Fibroblast of the aortic adventitia (primary cell): ENCODE data around the gene CLK2. TPM values are rescaled to one million over a fixed set of nuclear protein-coding genes. Genes with fewer than 3 reads are reported as not detected.
"Not testable (repeated sequence)": the region's sequence is repeated elsewhere in the genome, so short reads cannot be mapped to it uniquely, and the experiment has no call there.

Experiments used
- DNase-seq: peaks from one replicate; pipeline ENCODE4 v3.0.0-alpha.2; 2010; ENCODE audit warnings: low read depth
- H3K4me3 ChIP-seq: 2 replicates; pipeline ENCODE4 v1.5.1; 2011; ENCODE audit warnings: low read depth, mild to moderate bottlenecking, control low read depth, low read length, moderate library complexity
- total RNA-seq: library from RNA; depleted of rRNA; stranded (reverse); fragments of >200 nt; gene quantifications from 2 replicates; pipeline ENCODE4 v1.2.3, GENCODE V29; 2012; ENCODE audit warnings: low replicate concordance
- TF ChIP-seq, protein P1 (sequence below): IDR thresholded peaks from 2 replicates; pipeline ENCODE4 v1.5.1; 2011; ENCODE audit warnings: mild to moderate bottlenecking, low read length, control low read depth, inconsistent platforms; ENCODE audit not compliant: insufficient read depth

The CLK2 gene
- total RNA-seq, 1 donor: 29.7 TPM

GRCh38 chr1:155250633-155251449 is 22.5 kb downstream of the CLK2 start:
- DNase-seq: peak; percentile 92
- no peak overlapping the region for H3K4me3 ChIP-seq
- TF ChIP-seq, protein P1, sequence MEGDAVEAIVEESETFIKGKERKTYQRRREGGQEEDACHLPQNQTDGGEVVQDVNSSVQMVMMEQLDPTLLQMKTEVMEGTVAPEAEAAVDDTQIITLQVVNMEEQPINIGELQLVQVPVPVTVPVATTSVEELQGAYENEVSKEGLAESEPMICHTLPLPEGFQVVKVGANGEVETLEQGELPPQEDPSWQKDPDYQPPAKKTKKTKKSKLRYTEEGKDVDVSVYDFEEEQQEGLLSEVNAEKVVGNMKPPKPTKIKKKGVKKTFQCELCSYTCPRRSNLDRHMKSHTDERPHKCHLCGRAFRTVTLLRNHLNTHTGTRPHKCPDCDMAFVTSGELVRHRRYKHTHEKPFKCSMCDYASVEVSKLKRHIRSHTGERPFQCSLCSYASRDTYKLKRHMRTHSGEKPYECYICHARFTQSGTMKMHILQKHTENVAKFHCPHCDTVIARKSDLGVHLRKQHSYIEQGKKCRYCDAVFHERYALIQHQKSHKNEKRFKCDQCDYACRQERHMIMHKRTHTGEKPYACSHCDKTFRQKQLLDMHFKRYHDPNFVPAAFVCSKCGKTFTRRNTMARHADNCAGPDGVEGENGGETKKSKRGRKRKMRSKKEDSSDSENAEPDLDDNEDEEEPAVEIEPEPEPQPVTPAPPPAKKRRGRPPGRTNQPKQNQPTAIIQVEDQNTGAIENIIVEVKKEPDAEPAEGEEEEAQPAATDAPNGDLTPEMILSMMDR: peak; percentile 99

DNA sequence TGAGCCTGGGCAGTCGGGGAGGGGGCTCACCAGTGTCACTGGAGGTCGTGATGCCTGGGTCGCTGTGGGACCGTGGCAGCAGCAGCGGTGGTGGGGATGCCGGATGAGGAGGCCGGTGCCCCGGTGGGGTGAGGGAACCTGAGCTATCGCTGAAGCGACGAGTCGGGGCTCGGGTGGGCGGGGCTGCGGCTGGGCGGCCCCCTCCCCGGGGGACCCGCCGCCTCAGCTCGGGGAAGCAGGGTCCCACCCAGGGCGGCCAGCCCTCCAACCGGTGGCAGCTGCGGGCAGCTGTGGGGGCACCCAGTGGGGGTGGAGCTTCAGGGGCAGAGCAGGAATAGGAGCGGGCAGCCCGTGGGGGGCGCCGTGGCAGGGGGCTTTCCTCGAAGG is 23.1 kb downstream of the CLK2 start:
- H3K4me3 ChIP-seq: no peak overlapping the region
- TF ChIP-seq, protein P1: no peak
- DNase-seq: no peak

DNA sequence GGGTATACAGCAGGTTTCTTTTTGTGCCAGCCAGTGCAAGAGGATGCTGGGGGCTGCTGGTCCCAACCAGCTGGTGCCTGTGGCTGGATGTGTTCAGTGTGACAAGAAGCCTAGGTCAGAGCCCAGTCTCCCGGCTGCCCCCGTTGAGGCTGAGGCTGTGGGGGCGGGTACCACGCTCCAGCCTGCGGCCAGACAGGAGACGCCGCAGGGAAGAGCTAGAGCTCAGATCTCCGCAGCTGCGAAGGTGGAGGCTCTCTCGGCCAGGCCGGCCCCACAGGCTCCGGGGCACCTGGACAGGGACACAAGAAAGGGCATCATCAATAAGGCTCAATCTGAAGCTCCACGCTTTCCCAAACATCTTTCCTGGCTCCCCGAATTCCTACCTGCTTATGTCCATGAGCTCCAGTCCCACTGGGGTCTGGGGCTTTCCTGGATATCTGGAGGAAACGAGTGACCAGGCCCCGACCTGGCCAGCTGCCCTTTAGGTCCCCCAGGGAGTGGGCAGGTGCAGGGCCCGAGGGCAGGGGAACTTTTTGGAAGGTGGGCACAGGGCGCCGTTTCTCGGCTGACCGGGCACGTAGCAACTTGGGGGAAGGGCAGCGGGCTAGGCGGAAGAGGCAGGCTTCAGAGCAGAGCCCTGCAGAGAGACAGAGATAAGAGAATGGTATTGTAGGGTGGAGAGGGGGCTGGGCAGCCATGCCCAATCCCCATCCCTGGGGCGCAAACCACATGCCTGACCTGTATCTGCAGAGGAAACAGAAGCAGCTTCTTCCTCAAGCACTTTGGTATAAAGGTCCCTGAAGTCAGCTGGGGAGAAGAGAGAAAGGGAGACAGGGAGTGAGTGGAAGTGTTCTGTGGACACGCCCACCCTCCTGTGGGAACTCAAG is 25.4 kb downstream of the CLK2 start:
- no peak for DNase-seq
- TF ChIP-seq, protein P1: no peak
- no peak overlapping the region for H3K4me3 ChIP-seq

DNA sequence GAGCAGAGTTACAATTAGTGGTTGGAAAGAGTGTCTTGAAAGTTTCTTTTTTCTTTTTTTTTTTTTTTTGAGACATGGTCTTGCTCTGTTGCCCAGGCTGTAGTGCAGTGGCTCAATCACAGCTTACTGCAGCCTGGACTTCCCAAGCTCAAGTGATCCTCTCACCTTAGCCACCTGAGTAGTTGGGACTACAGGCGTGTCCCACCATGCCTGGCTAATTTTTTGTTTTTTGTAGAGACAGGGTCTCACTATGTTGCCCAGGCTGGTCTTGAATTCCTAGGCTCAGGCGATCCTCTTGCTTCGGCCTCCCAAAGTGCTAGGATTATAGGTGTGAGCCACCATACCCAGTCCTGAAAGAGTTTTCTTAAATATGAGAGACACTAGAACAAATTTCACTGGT is 26.5 kb downstream of the CLK2 start:
- not testable (repeated sequence) for H3K4me3 ChIP-seq, DNase-seq

- peak overlapping the region; percentile 77 for H3K4me3 ChIP-seq
- TF ChIP-seq, protein P1: no peak
- no peak for DNase-seq
Observed at GRCh38 chr1:155245163-155245524, 28.2 kb downstream of the CLK2 start.

DNA sequence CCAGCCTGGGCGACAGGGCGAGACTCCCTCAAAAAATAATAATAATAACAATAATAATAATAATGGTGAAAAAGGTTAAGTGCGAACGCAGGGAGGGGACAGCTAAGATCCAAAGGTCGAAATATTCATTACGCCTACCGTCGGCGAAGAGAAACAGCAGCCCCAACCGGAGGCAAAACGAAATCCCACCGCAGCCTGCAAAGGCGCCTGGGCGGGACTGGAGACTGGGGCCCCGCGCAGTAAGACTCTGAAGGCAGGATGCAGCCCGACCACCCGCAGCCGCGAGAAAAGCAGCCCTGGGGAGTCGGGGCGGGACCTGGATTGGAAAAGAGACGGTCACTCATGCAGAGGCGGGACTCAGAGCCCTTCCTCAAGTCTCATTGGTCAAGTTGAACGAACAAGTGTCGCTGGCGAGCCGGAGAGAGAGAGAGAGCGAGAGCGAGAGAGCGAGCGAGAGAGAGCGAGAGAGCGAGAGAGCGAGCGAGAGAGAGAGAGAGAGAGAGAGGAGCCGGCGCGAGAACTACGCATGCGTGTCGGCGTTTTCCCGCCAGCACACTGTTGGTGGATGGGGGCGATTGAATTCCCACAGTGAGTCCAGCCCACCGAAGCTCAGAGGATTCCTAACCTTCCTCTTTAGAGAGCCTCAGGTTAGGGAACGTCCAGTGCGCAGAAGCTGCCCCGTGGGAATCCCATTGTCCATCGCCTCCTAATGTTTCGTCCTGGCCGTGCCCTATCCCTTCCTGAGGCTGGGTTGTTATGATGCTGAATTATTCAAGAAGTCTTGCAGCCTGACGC is 28.7 kb downstream of the CLK2 start:
- DNase-seq: peak; percentile 99
- TF ChIP-seq, protein P1: peak; percentile 40
- H3K4me3 ChIP-seq: peak overlapping the region; percentile 77
